Measurements from ENCODE around the gene ABHD18. TPM values are rescaled to one million over a fixed set of nuclear protein-coding genes. Genes with fewer than 3 reads are reported as not detected.
"Not testable (repeated sequence)": the region's sequence is repeated elsewhere in the genome, so short reads cannot be mapped to it uniquely, and the experiment has no call there.

ABHD18 gene
- total and polyA plus RNA-seq, 4 experiments from 2014 or later = 10.2 to 24.6 (median 17.1) TPM

- intact Hi-C loops (cut with micrococcal nuclease) = no loop called here
- Histone ChIP-seq H3K36me3 (ENCODE audit: insufficient read depth, low read length) (peaks cover 8% of the 10 kb centered on the region), H3K27me3 (ENCODE audit: insufficient read depth, low read length) (no peaks in the 10 kb centered on the region), H3K4me3 (ENCODE audit: low read length in 2 of 2) (no peak overlapping the region), H3K4me1 (ENCODE audit: insufficient read depth, low read length) (no peaks in the 10 kb centered on the region), H3K27ac (ENCODE audit: low read depth, low read length) (no peak overlapping the region), H3K9me3 (ENCODE audit: control insufficient read depth in 1 of 2, low read length in 2 of 2) (no peaks in the 10 kb centered on the region)
- Mint-ChIP-seq H3K27me3 (no peaks in the 10 kb centered on the region), H3K4me3 (no peak overlapping the region), H3K4me1 (peaks cover 0 to 3% (median 0%) of the 10 kb centered on the region in 4 donors), H3K27ac (no peak overlapping the region), H3K9me3 (no peaks in the 10 kb centered on the region), H3K36me3 (peaks cover 27 to 33% of the 10 kb centered on the region in 2 donors)
- ChIA-PET POLR2A (ENCODE audit: partially characterized antibody) (no interaction called here), CTCF (ENCODE audit: partially characterized antibody) (no interaction called here)
- no peak for DNase-seq
These were observed 44.2 kb downstream of the ABHD18 start for GRCh38 chr4:128009428-128009827.

DNA sequence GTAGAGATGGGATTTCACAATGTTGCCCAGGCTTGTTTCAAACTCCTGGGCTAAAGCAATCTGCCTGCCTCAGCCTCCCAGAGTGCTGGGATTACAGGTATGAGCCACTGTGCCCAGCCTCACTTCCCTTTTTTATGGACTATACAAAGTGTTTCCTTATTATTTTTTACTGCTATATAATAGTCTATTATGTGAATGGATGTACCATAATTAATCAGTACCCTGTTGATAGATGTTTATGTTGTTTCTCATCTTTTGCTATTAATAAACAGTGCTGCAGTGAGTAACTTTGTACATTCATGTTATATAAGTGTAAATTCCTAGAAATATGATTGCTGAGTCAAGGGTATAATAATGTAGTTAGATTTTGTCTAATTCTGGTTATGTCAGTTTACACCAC, 60.1 kb downstream of the ABHD18 start:
- no peak overlapping the region for H3K27ac ChIP-seq (ENCODE audit: low read depth, low read length)
- Mint-ChIP-seq H3K4me1 (no peaks in the 10 kb centered on the region), H3K36me3 (peaks cover 46 to 57% of the 10 kb centered on the region in 2 donors), H3K27ac (peak overlapping the region in 1 of 7 donors; percentile 39), H3K4me3 (no peak overlapping the region), H3K27me3 (no peaks in the 10 kb centered on the region), H3K9me3 (no peaks in the 10 kb centered on the region)
- H3K4me3 ChIP-seq (ENCODE audit: low read length in 2 of 2) = no peak overlapping the region
- DNase-seq = no peak
- peaks cover 18% of the 10 kb centered on the region for H3K36me3 ChIP-seq (ENCODE audit: insufficient read depth, low read length)
- CTCF ChIA-PET (ENCODE audit: partially characterized antibody) = no interaction called here
- no peaks in the 10 kb centered on the region for H3K9me3 ChIP-seq (ENCODE audit: control insufficient read depth in 1 of 2, low read length in 2 of 2)
- H3K4me1 ChIP-seq (ENCODE audit: insufficient read depth, low read length) = no peaks in the 10 kb centered on the region
- no peaks in the 10 kb centered on the region for H3K27me3 ChIP-seq (ENCODE audit: insufficient read depth, low read length)
- POLR2A ChIA-PET (ENCODE audit: partially characterized antibody) = no interaction called here
- intact Hi-C loops (cut with micrococcal nuclease) = loop anchor here (5.0 kb wide), 1 partner anchor 37 kb away; the partner anchor contains the start of gene LARP1B

GRCh38 chr4:128029907-128030306, 64.7 kb downstream of the ABHD18 start:
- DNase-seq = no peak
- ChIA-PET POLR2A (ENCODE audit: partially characterized antibody) (no interaction called here), CTCF (ENCODE audit: partially characterized antibody) (no interaction called here)
- Mint-ChIP-seq H3K27ac (no peak overlapping the region), H3K9me3 (no peaks in the 10 kb centered on the region), H3K4me3 (no peak overlapping the region), H3K27me3 (no peaks in the 10 kb centered on the region), H3K36me3 (peaks cover 32 to 47% of the 10 kb centered on the region in 2 donors), H3K4me1 (no peaks in the 10 kb centered on the region)
- Histone ChIP-seq H3K27ac (ENCODE audit: low read depth, low read length) (no peak overlapping the region), H3K9me3 (ENCODE audit: control insufficient read depth in 1 of 2, low read length in 2 of 2) (no peaks in the 10 kb centered on the region), H3K4me1 (ENCODE audit: insufficient read depth, low read length) (no peaks in the 10 kb centered on the region), H3K27me3 (ENCODE audit: insufficient read depth, low read length) (no peaks in the 10 kb centered on the region), H3K36me3 (ENCODE audit: insufficient read depth, low read length) (peaks cover 14% of the 10 kb centered on the region), H3K4me3 (ENCODE audit: low read length in 2 of 2) (no peak overlapping the region)
- intact Hi-C loops (cut with micrococcal nuclease) = loop anchor here (5.0 kb wide), 1 partner anchor 32 kb away; the partner anchor contains the start of gene LARP1B

DNA sequence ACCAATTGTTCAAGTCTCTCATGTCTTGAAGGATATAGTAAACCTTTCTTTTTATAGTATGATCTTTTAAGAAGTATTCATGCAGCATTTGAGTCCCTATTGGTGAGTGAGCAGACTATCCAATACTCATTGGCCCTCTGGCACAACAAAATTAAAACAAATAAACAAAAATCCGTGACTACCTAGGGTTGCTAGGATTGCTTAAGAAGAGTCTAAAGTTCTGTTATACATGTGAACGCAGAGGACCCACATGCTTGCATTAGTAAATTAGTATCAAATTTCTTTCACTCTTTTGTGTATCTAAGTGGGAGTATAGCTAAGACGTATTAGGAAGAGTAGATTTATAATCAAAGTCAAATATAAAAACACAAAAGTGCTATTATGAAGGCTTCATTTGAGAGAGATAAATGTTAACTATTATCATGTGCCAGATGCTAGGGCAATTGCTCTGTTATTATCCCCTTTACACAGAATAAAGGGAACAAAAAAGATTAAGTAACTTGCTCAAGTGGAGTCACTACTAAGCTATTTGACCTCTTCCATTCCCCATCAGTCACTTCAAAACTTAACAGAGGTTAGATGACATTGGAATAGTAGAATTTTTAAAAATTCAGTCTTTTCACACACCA, 66.7 kb downstream of the ABHD18 start:
- Histone ChIP-seq H3K36me3 (ENCODE audit: insufficient read depth, low read length) (peaks cover 14% of the 10 kb centered on the region), H3K9me3 (ENCODE audit: control insufficient read depth in 1 of 2, low read length in 2 of 2) (no peaks in the 10 kb centered on the region), H3K27me3 (ENCODE audit: insufficient read depth, low read length) (no peaks in the 10 kb centered on the region), H3K27ac (ENCODE audit: low read depth, low read length) (no peak overlapping the region), H3K4me1 (ENCODE audit: insufficient read depth, low read length) (no peaks in the 10 kb centered on the region), H3K4me3 (ENCODE audit: low read length in 2 of 2) (no peak overlapping the region)
- ChIA-PET CTCF (ENCODE audit: partially characterized antibody) (interaction anchor here (0.7 kb wide), 1 partner anchor 29 kb away, joined by 3 read pairs; no protein-coding TSS in a partner anchor), POLR2A (ENCODE audit: partially characterized antibody) (no interaction called here)
- no peak overlapping the region for H3K27ac Mint-ChIP-seq
- DNase-seq = no peak
- intact Hi-C loops (cut with micrococcal nuclease) = no loop called here
- H3K4me3 Mint-ChIP-seq = no peak overlapping the region
- H3K27me3 Mint-ChIP-seq = no peaks in the 10 kb centered on the region
- no peaks in the 10 kb centered on the region for H3K9me3 Mint-ChIP-seq
- peaks cover 24 to 37% of the 10 kb centered on the region in 2 donors for H3K36me3 Mint-ChIP-seq
- H3K4me1 Mint-ChIP-seq = no peaks in the 10 kb centered on the region

DNA sequence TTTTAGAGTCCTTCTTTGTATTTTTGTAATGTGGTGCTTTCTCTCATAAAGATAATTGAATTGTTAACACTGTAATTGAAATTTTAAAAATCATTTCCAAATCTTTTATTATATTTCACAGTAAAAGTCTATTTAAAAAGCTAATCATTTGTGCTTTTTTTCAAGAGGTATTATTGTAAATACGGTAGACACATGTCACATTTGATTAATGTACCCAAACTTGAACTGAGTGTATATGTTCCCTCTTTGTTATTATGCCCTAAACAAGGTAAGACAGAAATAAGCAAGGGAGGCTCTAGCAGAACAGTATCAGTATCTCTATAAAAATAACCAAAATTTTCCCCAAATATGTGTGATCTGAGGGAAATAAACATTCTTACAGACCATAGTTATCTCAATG, 74.4 kb downstream of the ABHD18 start:
- no peak overlapping the region for H3K27ac ChIP-seq (ENCODE audit: low read depth, low read length)
- Mint-ChIP-seq H3K36me3 (no peaks in the 10 kb centered on the region), H3K27me3 (no peaks in the 10 kb centered on the region), H3K27ac (no peak overlapping the region), H3K4me3 (no peak overlapping the region), H3K9me3 (no peaks in the 10 kb centered on the region), H3K4me1 (no peaks in the 10 kb centered on the region)
- intact Hi-C loops (cut with micrococcal nuclease) = no loop called here
- H3K4me1 ChIP-seq (ENCODE audit: insufficient read depth, low read length) = no peaks in the 10 kb centered on the region
- CTCF ChIA-PET (ENCODE audit: partially characterized antibody) = no interaction called here
- no peaks in the 10 kb centered on the region for H3K36me3 ChIP-seq (ENCODE audit: insufficient read depth, low read length)
- no peaks in the 10 kb centered on the region for H3K27me3 ChIP-seq (ENCODE audit: insufficient read depth, low read length)
- no peaks in the 10 kb centered on the region for H3K9me3 ChIP-seq (ENCODE audit: control insufficient read depth in 1 of 2, low read length in 2 of 2)
- POLR2A ChIA-PET (ENCODE audit: partially characterized antibody) = no interaction called here
- no peak overlapping the region for H3K4me3 ChIP-seq (ENCODE audit: low read length in 2 of 2)
- DNase-seq = no peak

GRCh38 chr4:128047019-128047418, 81.8 kb downstream of the ABHD18 start:
- H3K36me3 Mint-ChIP-seq; CTCF ChIA-PET (ENCODE audit: partially characterized antibody); H3K4me1 Mint-ChIP-seq; H3K36me3 ChIP-seq (ENCODE audit: insufficient read depth, low read length); H3K9me3 ChIP-seq (ENCODE audit: control insufficient read depth in 1 of 2, low read length in 2 of 2); intact Hi-C loops (cut with micrococcal nuclease); H3K27me3 Mint-ChIP-seq; H3K27ac Mint-ChIP-seq; H3K27ac ChIP-seq (ENCODE audit: low read depth, low read length); DNase-seq; H3K4me1 ChIP-seq (ENCODE audit: insufficient read depth, low read length); H3K9me3 Mint-ChIP-seq; POLR2A ChIA-PET (ENCODE audit: partially characterized antibody); H3K4me3 ChIP-seq (ENCODE audit: low read length in 2 of 2); H3K27me3 ChIP-seq (ENCODE audit: insufficient read depth, low read length); H3K4me3 Mint-ChIP-seq: not testable (repeated sequence)

GRCh38 chr4:128047514-128047913, 82.3 kb downstream of the ABHD18 start:
- CTCF ChIA-PET (ENCODE audit: partially characterized antibody); POLR2A ChIA-PET (ENCODE audit: partially characterized antibody); H3K27ac ChIP-seq (ENCODE audit: low read depth, low read length); H3K4me1 ChIP-seq (ENCODE audit: insufficient read depth, low read length); H3K4me1 Mint-ChIP-seq; H3K9me3 Mint-ChIP-seq; H3K9me3 ChIP-seq (ENCODE audit: control insufficient read depth in 1 of 2, low read length in 2 of 2); DNase-seq; H3K4me3 ChIP-seq (ENCODE audit: low read length in 2 of 2); H3K4me3 Mint-ChIP-seq; H3K27me3 ChIP-seq (ENCODE audit: insufficient read depth, low read length); H3K36me3 ChIP-seq (ENCODE audit: insufficient read depth, low read length); H3K36me3 Mint-ChIP-seq; H3K27me3 Mint-ChIP-seq; intact Hi-C loops (cut with micrococcal nuclease); H3K27ac Mint-ChIP-seq: not testable (repeated sequence)

All from CD4-positive, alpha-beta memory T cell (primary cell).